Frontal cortex (tissue), 4 donors: ENCODE data around the gene OTOG. TPM values are rescaled to one million over a fixed set of nuclear protein-coding genes. Genes with fewer than 3 reads are reported as not detected.

Experiments used
- DNase-seq, 2 donors: peaks; one replicate each; pipeline ENCODE4 v3.0.0; 2012; ENCODE audit warnings: low spot score in 2 of 2
- FAIRE-seq: peaks from 2 replicates; lab custom pipeline; 2012; peaks lifted over from hg19 to GRCh38; lab: Jason Lieb, UNC
- total RNA-seq: library from RNA; depleted of rRNA; stranded (reverse); fragments of >200 nt; gene quantifications from one replicate; pipeline ENCODE4 v1.2.3, GENCODE V29; 2014
- donor health status: control.
- donor health status: control.
- donor health status: control.

OTOG gene, protein sequence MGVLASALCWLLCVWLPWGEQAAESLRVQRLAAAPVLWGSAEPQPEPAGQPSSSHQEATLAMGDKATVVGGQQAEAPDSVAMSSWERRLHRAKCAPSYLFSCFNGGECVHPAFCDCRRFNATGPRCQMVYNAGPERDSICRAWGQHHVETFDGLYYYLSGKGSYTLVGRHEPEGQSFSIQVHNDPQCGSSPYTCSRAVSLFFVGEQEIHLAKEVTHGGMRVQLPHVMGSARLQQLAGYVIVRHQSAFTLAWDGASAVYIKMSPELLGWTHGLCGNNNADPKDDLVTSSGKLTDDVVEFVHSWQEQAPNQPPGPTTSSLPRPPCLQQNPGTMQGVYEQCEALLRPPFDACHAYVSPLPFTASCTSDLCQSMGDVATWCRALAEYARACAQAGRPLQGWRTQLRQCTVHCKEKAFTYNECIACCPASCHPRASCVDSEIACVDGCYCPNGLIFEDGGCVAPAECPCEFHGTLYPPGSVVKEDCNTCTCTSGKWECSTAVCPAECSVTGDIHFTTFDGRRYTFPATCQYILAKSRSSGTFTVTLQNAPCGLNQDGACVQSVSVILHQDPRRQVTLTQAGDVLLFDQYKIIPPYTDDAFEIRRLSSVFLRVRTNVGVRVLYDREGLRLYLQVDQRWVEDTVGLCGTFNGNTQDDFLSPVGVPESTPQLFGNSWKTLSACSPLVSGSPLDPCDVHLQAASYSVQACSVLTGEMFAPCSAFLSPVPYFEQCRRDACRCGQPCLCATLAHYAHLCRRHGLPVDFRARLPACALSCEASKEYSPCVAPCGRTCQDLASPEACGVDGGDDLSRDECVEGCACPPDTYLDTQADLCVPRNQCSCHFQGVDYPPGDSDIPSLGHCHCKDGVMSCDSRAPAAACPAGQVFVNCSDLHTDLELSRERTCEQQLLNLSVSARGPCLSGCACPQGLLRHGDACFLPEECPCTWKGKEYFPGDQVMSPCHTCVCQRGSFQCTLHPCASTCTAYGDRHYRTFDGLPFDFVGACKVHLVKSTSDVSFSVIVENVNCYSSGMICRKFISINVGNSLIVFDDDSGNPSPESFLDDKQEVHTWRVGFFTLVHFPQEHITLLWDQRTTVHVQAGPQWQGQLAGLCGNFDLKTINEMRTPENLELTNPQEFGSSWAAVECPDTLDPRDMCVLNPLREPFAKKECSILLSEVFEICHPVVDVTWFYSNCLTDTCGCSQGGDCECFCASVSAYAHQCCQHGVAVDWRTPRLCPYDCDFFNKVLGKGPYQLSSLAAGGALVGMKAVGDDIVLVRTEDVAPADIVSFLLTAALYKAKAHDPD (N-terminal part only)
- total RNA-seq = under 0.01 TPM

DNA sequence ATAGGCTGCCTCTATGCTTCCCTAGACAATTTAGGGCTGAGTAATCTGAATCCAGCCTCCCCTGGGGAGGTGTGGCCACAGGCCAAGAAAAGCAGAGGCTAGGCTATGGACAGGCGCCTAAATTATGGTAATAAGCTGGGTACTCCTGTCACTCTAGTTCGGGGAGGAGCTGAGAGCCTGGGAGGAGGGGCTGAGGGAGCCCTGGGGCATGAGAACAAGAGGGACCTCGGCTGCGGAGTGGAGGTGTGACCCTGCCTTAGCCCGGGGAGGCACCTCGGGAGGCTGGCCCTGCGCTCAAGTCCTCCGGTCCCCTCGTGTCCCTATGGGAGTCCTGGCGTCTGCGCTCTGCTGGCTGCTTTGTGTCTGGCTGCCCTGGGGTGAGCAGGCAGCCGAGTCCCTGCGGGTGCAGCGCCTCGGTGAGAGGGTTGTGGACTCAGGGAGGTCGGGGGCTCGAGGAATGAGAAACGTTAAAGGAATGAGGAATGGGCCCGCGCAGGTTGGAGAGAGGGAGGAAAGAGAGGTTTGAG is at the start of gene OTOG:
TSS of gene OTOG (plus strand) at position 209 of the 527 bp plus-strand sequence. CDS start at position 323, 114 bp downstream.
- FAIRE-seq = no peak

DNA sequence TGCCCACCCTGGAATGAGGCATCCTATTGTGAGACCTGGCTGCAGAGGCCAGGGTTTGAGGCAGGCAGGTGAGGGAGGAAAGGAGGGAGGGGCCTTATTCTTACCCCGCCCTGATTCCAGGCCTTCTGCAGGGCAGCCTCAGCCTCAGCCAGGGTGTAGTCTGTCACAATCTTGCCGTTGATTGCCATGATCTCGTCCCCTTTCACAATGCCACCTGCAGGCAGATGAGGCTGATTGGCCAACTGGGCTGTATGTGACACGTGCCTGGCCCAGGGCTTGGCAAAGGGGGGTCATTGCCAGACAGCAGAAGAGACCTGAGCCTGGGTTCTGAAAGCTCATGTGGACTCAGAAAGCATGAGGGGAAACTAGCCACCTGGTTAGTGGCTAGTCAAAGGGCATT is 49.0 kb upstream of the OTOG start:
- DNase-seq (no peak), FAIRE-seq (no peak)

More for the DNA sequence above, at the start of gene OTOG:
- no peak for DNase-seq

DNA sequence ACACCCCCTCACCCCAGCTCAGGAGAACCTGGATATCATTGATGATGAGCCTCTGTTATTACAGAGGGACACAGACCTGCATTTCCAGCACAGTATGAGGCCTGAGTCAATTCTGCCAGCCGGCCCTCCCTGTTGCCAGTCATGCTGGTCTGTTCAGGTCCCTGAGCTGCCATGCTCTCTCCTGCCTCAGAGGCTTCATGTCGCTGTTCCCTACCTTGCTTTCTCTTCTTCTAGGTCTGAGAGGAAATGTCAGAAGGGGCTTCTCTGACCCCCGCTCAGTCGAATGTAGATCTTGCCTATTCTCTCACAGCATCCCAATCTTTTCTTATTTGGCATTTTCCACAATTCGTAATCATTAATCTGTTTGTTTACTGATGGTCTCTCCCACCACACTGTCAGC is 48.6 kb upstream of the OTOG start:
- no peak for FAIRE-seq
- DNase-seq = no peak

DNA sequence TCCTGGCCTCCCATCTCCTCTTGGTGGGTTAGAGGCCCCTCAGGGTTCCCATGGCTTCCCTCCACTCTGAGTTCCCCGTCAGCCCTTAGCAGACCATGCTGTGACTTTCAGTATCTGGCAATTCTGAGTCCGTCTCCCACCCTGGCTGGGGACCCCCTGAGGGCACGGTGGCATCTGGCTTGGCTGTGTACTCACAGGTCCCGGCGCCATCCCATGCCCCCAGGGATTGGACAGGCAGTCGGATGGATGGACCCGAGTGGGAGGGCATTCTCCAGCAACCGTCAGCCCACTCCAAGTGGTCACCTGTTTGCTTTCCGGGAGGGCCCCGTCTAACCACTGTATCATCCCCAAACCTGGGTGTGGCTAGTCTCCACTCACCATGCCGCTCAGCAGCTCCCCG is 46.4 kb upstream of the OTOG start:
- FAIRE-seq (no peak), DNase-seq (no peak)

DNA sequence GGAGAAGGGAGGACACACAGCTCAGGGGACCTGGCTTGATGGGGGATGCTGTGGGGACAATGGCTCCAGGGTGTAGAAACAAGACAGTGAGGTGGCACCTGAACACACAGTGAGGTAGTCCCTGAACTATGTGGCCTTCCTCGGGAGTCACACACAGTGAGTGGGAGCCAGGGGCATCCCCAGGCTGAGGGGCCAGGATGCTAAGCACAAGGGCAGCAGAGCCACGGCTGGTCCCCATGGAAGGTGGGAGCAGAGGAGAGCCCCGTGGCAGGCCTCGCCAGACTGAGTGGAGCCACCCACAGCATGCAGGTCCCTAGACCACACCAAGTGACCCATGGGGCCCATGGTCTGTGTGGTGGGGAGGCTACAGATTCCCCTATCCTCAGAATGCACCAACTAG is 44.4 kb upstream of the OTOG start:
- DNase-seq = no peak
- no peak for FAIRE-seq

DNA sequence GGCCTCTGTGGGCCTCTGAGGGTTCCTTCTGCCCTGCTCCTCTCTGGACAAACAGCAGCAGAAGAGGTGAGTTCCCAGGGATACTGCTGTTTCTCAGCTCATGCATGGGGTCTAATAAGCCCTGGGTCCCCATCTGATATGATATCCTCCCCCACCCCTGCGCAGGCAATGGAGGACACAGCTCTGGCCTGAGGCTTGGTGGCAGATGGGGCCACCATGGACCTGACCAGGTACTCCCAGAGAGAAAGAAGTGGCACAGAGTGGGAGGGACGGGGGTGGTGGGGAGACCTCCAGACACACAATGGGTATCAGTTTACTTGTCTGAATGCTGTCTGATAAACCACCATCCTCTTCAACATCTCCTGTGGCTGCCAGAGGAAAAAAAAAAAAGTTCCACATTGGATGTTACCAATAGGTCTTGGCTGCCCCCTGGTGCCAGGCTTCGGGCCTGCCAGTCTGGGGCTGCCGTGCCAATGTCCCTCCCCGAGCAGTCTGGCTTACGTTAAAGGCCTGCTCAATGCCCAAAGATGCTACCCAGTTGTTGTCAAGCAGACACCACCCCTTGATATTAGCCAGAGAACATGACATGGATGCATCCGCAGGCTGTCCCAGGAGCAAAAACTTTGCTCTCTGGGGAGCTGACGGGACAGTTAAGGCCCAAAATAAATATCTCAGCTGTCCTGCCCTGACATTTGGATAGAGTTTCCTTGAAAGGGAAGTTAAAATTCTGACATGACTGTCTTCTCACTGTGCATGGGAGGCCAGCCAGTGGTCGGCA is 42.5 kb upstream of the OTOG start:
- DNase-seq = peak; percentile 53 to 86
- FAIRE-seq = peak; percentile 65

DNA sequence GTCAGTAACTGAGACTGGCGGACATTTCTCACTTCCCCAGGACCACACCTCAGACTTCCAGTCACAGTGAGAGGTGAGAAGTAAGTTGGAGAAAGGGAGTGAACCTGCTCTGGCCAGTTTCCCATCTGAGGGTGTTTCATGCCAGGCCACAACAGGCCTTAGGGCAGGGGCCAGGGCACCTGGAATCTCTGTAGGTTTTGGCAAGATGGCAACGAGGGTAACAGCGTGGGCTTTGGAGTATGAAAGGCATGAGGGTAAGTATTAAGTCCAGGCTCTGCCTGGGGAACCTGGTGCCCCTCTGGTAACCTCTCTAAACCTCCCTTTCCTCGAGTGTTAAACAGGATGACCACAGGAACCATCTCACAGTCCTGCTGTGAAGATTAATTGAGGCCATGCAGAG is 41.9 kb upstream of the OTOG start:
- DNase-seq = no peak
- no peak for FAIRE-seq

DNA sequence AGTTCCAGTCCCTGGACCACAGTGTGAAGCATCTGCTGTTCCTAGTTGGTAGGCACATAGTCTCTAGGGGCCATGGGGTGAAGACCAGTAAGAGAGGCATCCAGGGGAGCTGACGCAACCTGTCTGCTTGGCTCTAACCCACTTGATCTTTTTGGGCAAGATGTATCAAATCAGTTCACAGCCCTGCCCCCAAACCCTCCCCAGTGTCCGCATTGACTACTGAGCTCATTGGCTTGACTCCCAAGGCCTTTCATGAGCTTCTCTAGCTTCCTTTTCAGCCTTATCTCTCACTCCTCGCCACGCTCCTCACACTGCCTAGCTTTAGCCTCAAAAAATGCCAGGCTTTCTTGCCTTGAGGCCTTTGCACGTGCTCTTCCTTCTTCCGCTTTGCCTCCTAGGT is 40.7 kb upstream of the OTOG start:
- DNase-seq (no peak), FAIRE-seq (no peak)

DNA sequence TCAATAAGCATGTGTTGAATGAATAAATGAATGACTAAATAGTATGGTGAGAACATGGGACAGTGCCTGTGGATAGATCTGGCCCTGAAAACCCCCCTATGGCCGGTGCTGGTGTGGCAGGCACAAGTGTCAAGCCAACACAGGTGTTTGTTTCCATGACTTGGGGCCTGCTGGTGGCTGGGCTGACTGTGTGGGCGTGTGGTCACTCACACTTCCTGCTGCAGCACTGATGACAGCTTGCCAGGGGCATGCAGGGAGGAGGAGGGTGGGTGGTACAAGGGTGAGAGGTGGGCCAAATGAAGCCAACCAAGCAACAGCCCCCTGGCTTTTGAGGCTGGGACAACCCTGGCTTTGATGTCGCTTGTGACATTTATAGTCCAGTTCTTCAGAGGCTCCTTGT is 40.1 kb upstream of the OTOG start:
- FAIRE-seq (no peak), DNase-seq (no peak)

DNA sequence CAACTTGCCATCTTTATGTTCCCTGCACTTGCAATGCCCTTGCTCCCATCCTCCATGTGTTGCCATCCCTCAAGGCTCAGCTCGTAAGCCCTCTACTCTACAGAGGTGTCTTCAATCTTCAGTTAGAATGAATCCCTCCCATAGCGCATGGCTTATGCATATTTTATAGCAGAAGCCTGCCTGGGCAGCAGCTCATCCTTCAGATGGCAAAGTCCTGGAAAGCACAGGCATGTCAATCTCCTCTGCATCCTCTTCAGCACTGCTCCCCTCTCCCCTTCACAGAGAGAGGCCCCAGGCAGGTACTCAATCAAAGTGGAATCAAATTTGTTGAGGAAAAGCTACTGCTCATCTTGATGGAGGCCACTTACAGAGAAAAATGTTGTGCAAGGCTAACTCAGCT is 39.3 kb upstream of the OTOG start:
- FAIRE-seq = no peak

DNA sequence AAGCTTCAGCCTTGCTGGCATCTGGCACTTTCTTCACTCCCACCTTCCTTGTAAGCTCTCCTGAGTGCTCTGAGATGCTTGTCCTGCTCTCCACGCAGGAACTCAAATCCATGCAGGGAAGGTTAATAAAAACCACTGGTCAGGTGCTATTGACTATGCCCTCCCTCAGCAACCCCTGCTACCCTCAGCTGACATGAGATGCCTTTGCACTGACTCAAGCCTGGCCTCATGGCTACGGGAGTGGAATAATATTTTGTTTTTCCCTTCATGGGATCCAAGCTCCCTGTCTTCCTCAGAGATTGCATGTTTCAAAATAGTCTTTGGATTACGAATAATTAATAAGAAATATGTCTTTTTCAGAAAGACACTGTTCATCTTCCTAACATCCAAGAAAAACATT is 38.8 kb upstream of the OTOG start:
- FAIRE-seq (no peak), DNase-seq (no peak)

More for the DNA sequence above, 39.3 kb upstream of the OTOG start:
- DNase-seq = no peak

DNA sequence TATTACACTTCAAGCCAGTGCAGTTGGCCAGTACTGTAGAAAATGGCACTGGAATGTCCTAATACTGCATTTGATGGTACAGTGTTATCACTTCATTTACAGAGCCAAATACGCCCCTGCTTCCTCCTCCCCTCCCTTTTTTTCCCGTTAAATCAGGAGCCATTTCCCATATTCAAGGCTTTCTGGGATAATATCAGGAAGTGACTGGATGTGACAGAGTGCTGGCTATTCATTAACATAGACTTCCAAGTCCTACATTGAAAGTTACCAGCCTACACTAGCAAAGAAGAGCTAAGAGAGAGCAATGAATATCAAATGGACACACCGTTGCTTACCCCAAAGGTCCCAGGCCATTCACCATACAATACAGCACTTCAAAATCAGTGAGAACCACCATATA is 38.3 kb upstream of the OTOG start:
- DNase-seq (no peak), FAIRE-seq (no peak)

DNA sequence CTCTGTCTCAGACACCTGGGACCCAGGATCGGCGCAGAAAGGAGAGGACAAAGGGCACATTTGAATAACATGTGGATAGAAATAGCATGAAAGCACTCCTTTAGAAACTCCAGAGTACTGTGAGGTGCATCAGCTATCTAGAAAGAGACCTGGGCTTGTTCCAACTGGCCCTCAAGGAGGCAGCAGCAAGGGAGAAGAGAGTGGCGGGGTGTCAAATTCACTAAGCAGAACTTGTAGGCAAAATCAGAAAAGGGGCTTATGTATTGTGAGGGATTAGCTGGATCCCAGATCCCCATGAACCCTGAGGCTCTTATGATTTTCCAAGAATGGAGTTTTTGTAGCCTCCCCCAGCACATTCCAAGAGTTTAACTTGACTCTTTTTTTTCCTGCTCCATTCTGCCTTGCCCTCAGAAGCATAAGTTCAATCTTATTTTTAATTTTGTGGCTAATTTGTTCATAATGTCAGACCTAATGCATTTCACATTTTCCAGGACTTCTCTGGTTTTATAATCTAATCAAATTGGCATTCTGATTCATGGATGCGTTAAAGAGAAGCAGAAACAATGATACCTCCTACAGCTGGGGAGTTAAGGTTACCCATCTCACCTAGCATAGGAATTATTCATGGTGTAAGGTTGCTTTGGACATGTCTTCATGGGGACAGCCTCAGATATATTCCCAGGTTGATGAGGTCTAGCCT is 36.4 kb upstream of the OTOG start:
- DNase-seq (no peak), FAIRE-seq (no peak)

DNA sequence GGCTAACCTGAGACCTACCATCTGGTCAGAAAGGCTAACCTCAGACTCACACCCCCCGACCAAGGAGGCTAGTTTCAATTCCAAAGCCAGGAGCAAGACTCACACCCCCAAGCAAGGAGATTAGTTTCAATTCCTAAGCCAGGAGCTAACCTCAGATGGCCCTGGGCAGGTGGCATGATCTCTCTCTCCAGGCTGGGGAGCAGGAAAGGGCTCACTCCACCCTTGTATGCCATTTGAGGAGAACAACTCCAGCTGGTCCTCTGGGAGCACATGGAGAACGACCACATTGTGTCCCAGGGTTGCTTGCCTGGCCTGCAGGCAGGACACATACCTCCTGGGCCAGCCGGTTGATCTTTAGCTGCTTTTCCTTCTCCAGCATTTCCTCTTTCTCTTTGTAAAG is 35.5 kb upstream of the OTOG start:
- FAIRE-seq = no peak
- no peak for DNase-seq

DNA sequence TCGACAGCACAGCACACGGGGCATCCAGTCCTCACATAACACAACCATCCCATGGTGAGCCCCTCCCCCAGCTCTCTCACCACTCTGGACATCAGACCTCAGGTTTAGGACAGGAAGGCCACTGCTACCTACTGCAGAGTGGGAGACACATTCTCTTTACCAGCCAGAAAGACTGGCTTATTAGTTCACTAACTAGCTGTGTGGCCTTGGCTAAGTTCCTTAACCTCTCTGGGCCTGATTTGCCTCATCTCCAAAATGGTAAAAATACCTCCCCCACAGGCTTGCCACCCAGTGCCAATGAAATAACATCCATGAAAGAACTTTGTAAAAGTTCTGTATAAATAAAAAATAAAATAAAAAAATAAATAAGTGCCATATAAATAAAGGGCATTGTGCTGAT is 35.0 kb upstream of the OTOG start:
- DNase-seq (no peak), FAIRE-seq (no peak)

DNA sequence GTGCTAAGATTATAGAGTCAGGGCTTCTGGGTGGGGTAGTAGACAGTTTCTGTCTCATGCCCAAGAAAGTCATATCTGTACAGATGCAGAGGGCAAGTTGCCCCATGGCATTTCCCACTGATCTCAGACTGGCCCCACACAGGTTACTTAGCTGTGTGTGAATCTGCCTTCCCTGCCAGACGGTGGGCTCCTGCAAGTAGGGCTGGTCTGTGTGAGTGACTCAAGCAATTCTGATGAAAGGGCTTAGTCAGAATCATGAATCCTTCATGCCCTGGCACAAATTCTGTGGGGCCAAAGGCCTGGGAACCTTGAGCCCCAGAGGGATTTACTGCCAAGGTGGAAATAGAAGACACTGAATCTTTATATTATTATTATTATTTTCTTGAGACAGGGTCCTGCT is 33.2 kb upstream of the OTOG start:
- no peak for FAIRE-seq
- DNase-seq = no peak

DNA sequence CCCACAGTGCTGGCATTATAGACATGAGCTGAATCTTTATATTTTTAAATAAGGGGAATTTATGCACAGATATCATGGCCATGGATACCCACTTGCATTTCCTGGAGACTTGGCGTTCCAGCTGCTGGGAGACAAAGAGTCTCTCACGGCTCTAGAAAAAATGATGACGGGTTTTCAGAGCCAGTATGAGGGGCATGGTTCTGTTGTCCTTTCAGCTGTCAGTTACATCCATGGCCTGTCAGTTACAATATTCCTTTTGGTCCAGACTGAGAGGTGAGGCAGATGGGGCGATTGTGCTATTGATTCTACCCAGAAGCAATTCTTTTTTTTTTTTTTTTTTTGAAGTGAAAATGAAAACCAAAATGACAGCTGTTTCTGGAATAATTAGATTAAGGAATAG is 32.6 kb upstream of the OTOG start:
- FAIRE-seq (no peak), DNase-seq (no peak)

DNA sequence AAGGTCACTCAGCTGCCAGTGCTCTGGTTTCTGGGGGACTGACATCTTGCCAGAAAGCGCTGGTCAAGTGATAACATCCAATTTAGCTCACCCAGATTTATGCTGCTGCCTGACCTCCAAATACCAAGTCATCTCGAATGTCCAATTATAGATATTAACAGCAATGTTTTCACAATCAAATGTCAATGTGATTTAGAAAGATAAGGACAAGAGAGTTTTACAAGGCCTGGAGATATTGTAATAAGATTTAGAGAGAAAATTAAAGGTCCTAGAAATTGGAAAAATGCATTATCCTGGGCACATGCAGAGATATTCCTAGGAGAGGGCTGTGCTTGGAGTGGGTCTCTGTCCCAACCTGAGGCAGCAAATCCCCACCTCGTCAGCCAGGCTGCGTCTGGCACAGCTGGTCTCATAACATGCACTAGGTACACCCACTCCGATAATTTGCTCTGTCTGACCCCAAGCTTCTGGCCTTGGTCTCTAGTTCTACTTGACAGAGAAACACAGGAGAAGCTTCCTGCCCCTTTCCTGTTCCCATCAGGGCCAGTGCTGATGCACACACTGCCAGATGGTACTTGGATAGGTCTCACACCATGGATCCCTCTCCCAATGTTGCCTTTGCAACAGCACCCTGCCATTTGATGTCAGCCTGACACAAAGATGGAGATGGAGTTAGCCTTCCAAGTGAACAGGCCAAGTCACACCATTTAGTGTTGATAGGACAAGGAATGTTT is 31.4 kb upstream of the OTOG start:
- FAIRE-seq = no peak

More for the DNA sequence above, 31.4 kb upstream of the OTOG start:
- DNase-seq = no peak
